Adrenal gland (tissue), 5 donors: ENCODE data around the gene TRIP11.

Experiments used
- POLR2A ChIP-seq, 2 donors: fragments of 450-650 bp; IDR thresholded peaks; one replicate each; pipeline ENCODE4 v1.6.1; 2017; ENCODE audit warnings: antibody characterized with exemption in 2 of 2, mild to moderate bottlenecking in 2 of 2, moderate library complexity in 1 of 2
- TF ChIP-seq, protein P1 (sequence below), 6 experiments: fragments of 450-650 bp in 4 of 6; fragments of 200-600 bp in 2 of 6; sonication (generic) in 1 of 6; IDR thresholded peaks; 1 replicate in 5 of 6; 2 replicates in 1 of 6; pipeline versions ENCODE4 v1.5.1 to v1.8.0; 2016 to 2021; ENCODE audit warnings: antibody characterized with exemption in 6 of 6, mild to moderate bottlenecking in 2 of 6, moderate library complexity in 1 of 6
- donor health status: DM: no; HTN: no; CAD: no.

DNA sequence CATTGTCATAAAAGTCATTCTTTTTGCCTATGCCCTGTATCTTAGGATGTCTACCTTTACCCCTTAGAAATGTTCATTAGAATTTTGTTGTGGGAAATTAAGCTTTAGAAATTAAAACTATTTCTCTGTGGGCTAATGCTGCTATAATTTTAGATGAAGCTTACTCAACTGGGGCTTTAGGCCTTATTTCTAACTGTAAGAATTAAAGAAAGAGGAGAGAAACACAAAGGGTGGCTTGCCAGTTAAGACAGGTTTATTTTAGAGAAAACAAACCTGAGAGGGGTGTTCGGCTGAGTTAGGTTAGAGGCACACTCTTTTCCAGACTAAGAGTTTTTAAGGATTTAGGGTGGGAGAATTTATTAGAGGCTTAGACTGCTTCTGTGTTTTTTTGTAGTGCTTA, 6.4 kb downstream of the TRIP11 start:
- TF ChIP-seq, protein P1, sequence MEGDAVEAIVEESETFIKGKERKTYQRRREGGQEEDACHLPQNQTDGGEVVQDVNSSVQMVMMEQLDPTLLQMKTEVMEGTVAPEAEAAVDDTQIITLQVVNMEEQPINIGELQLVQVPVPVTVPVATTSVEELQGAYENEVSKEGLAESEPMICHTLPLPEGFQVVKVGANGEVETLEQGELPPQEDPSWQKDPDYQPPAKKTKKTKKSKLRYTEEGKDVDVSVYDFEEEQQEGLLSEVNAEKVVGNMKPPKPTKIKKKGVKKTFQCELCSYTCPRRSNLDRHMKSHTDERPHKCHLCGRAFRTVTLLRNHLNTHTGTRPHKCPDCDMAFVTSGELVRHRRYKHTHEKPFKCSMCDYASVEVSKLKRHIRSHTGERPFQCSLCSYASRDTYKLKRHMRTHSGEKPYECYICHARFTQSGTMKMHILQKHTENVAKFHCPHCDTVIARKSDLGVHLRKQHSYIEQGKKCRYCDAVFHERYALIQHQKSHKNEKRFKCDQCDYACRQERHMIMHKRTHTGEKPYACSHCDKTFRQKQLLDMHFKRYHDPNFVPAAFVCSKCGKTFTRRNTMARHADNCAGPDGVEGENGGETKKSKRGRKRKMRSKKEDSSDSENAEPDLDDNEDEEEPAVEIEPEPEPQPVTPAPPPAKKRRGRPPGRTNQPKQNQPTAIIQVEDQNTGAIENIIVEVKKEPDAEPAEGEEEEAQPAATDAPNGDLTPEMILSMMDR (IDR thresholded peaks at IDR 0.05): no peak
- TF ChIP-seq POLR2A (IDR thresholded peaks at IDR 0.05): no peak
